Measurements from ENCODE around the gene SLC32A1.

- no peak for TF ChIP-seq CREB5 (CRISPR knock-in tag; IDR thresholded peaks at IDR 0.05; ENCODE audit: low read depth)
- no peak for TF ChIP-seq ESRRG (CRISPR knock-in tag; IDR thresholded peaks at IDR 0.05)
- no peak for TF ChIP-seq CSDC2 (CRISPR knock-in tag; IDR thresholded peaks at IDR 0.05)
- no peak for TF ChIP-seq PATZ1 (CRISPR knock-in tag; IDR thresholded peaks at IDR 0.05; ENCODE audit: borderline replicate concordance)
- TF ChIP-seq ZNF70 (CRISPR knock-in tag; IDR thresholded peaks at IDR 0.05): no peak
- no peak for TF ChIP-seq POU6F1 (CRISPR knock-in tag; IDR thresholded peaks at IDR 0.05; ENCODE audit: borderline replicate concordance, low read depth)
- TF ChIP-seq SNAI2 (CRISPR knock-in tag; IDR thresholded peaks at IDR 0.05): no peak
- TF ChIP-seq ARNTL (CRISPR knock-in tag; IDR thresholded peaks at IDR 0.05; ENCODE audit: borderline replicate concordance, low read depth): no peak
- no peak for TF ChIP-seq ZNF565 (CRISPR knock-in tag; conservative IDR thresholded peaks at IDR 0.05; ENCODE audit: low read depth)
- no peak for TF ChIP-seq GLIS3 (CRISPR knock-in tag; IDR thresholded peaks at IDR 0.05)
- TF ChIP-seq TOX (CRISPR knock-in tag; IDR thresholded peaks at IDR 0.05; ENCODE audit: borderline replicate concordance): no peak
Measured at GRCh38 chr20:38726804-38727606, 2.7 kb downstream of the SLC32A1 start.

Measured in SK-N-SH treated with all-trans-retinoic acid at 6 μM for 48 hours (cell line).